ENCODE results near the gene ZFP36. TPM values are rescaled to one million over a fixed set of nuclear protein-coding genes. Genes with fewer than 3 reads are reported as not detected.

The ZFP36 gene
- total RNA-seq, 1 donor from 2014 or later, result 46.3 TPM

GRCh38 chr19:39385629-39386411, 20.8 kb upstream of the ZFP36 start:
- Mint-ChIP-seq H3K4me1 (ENCODE audit: low read depth) (peaks cover 14% of the 10 kb centered on the region), H3K4me3 (ENCODE audit: unreplicated experiment) (no peak overlapping the region), H3K27ac (ENCODE audit: unreplicated experiment) (peak overlapping the region; percentile 70), H3K9me3 (ENCODE audit: low read depth) (no peaks in the 10 kb centered on the region), H3K27me3 (ENCODE audit: low read depth) (no peaks in the 10 kb centered on the region), H3K36me3 (ENCODE audit: low read depth) (peaks cover 39% of the 10 kb centered on the region)
- no peak for DNase-seq (ENCODE audit: low spot score)
- TF ChIP-seq CTCF (IDR thresholded peaks at IDR 0.05), result no peak

- no peaks in the 10 kb centered on the region for H3K27me3 Mint-ChIP-seq (ENCODE audit: low read depth)
- H3K36me3 Mint-ChIP-seq (ENCODE audit: low read depth), result peaks cover 31% of the 10 kb centered on the region
- no peak overlapping the region for H3K4me3 Mint-ChIP-seq (ENCODE audit: unreplicated experiment)
- H3K9me3 Mint-ChIP-seq (ENCODE audit: low read depth), result no peaks in the 10 kb centered on the region
- no peak for DNase-seq (ENCODE audit: low spot score)
- H3K27ac Mint-ChIP-seq (ENCODE audit: unreplicated experiment), result peak overlapping the region; percentile 70
- H3K4me1 Mint-ChIP-seq (ENCODE audit: low read depth), result peaks cover 21% of the 10 kb centered on the region
- TF ChIP-seq CTCF (IDR thresholded peaks at IDR 0.05), result no peak
These were observed 20.1 kb upstream of the ZFP36 start for GRCh38 chr19:39386557-39386956.

- Mint-ChIP-seq H3K27ac (ENCODE audit: unreplicated experiment) (peak overlapping the region; percentile 52), H3K4me3 (ENCODE audit: unreplicated experiment) (no peak overlapping the region), H3K36me3 (ENCODE audit: low read depth) (peaks cover 20% of the 10 kb centered on the region), H3K9me3 (ENCODE audit: low read depth) (no peaks in the 10 kb centered on the region), H3K27me3 (ENCODE audit: low read depth) (no peaks in the 10 kb centered on the region), H3K4me1 (ENCODE audit: low read depth) (peaks cover 29% of the 10 kb centered on the region)
- TF ChIP-seq CTCF (IDR thresholded peaks at IDR 0.05), result no peak
- DNase-seq (ENCODE audit: low spot score), result no peak
These were observed 18.0 kb upstream of the ZFP36 start for GRCh38 chr19:39388657-39389056.

GRCh38 chr19:39389631-39390414, 16.8 kb upstream of the ZFP36 start:
- DNase-seq (ENCODE audit: low spot score), result no peak
- Mint-ChIP-seq H3K36me3 (ENCODE audit: low read depth) (peaks cover 20% of the 10 kb centered on the region), H3K27ac (ENCODE audit: unreplicated experiment) (peak overlapping the region; percentile 98), H3K27me3 (ENCODE audit: low read depth) (no peaks in the 10 kb centered on the region), H3K4me1 (ENCODE audit: low read depth) (peaks cover 29% of the 10 kb centered on the region), H3K9me3 (ENCODE audit: low read depth) (no peaks in the 10 kb centered on the region), H3K4me3 (ENCODE audit: unreplicated experiment) (peak overlapping the region; percentile 97)
- no peak for TF ChIP-seq CTCF (IDR thresholded peaks at IDR 0.05)

GRCh38 chr19:39390451-39390750, 16.2 kb upstream of the ZFP36 start:
- H3K36me3 Mint-ChIP-seq (ENCODE audit: low read depth), result peaks cover 24% of the 10 kb centered on the region

More at GRCh38 chr19:39390451-39390750, 16.2 kb upstream of the ZFP36 start:
- Mint-ChIP-seq H3K27me3 (ENCODE audit: low read depth) (no peaks in the 10 kb centered on the region), H3K9me3 (ENCODE audit: low read depth) (no peaks in the 10 kb centered on the region), H3K4me1 (ENCODE audit: low read depth) (peaks cover 29% of the 10 kb centered on the region), H3K4me3 (ENCODE audit: unreplicated experiment) (peak overlapping the region; percentile 97), H3K27ac (ENCODE audit: unreplicated experiment) (peak overlapping the region; percentile 98)
- no peak for DNase-seq (ENCODE audit: low spot score)
- no peak for TF ChIP-seq CTCF (IDR thresholded peaks at IDR 0.05)
